Neutrophil (primary cell): Measurements from ENCODE around the gene CLCA1.

Experiments used
- H3K27ac ChIP-seq: fragments of 200-600 bp; sonication (generic); 2 replicates; pipeline ENCODE4 v1.5.1; 2016; ENCODE audit warnings: mild to moderate bottlenecking, moderate library complexity
- H3K27me3 ChIP-seq: fragments of 200-600 bp; sonication (generic); 2 replicates; pipeline ENCODE4 v1.6.0; 2016; ENCODE audit warnings: mild to moderate bottlenecking
- H3K36me3 ChIP-seq: fragments of 200-600 bp; sonication (generic); 2 replicates; pipeline ENCODE4 v1.5.1; 2017
- H3K4me1 ChIP-seq, 2 experiments: fragments of 200-600 bp in 1 of 2; sonication (generic) in 1 of 2; 1 replicate in 1 of 2; 2 replicates in 1 of 2; pipeline versions ENCODE4 v1.5.1 to v1.6.1; 2013 to 2016; ENCODE audit warnings: low read depth in 1 of 2, low read length in 1 of 2, mild to moderate bottlenecking in 1 of 2, moderate library complexity in 1 of 2; ENCODE audit not compliant: control insufficient read depth in 1 of 2, insufficient read depth in 1 of 2
- H3K4me3 ChIP-seq, 2 experiments: fragments of 200-600 bp in 1 of 2; sonication (generic) in 1 of 2; 1 replicate in 1 of 2; 2 replicates in 1 of 2; pipeline ENCODE4 v1.5.1; 2013 to 2016; ENCODE audit warnings: low read depth in 1 of 2, low read length in 1 of 2, mild to moderate bottlenecking in 1 of 2, moderate library complexity in 1 of 2
- H3K9me3 ChIP-seq: fragments of 200-600 bp; sonication (generic); 2 replicates; pipeline ENCODE4 v1.5.1; 2016
- TF ChIP-seq, protein P1 (sequence below): fragments of 200-600 bp; sonication (generic); IDR thresholded peaks from 2 replicates; pipeline ENCODE4 v1.5.1; 2016; ENCODE audit warnings: antibody characterized with exemption

CLCA1 gene

GRCh38 chr1:86449103-86449502 lies 19.6 kb upstream of the CLCA1 start:
- H3K36me3 ChIP-seq, result no peaks in the 10 kb centered on the region
- H3K4me1 ChIP-seq, result no peaks in the 10 kb centered on the region
- H3K9me3 ChIP-seq, result no peaks in the 10 kb centered on the region
- no peak overlapping the region for H3K4me3 ChIP-seq
- no peak overlapping the region for H3K27ac ChIP-seq
- TF ChIP-seq, protein P1, sequence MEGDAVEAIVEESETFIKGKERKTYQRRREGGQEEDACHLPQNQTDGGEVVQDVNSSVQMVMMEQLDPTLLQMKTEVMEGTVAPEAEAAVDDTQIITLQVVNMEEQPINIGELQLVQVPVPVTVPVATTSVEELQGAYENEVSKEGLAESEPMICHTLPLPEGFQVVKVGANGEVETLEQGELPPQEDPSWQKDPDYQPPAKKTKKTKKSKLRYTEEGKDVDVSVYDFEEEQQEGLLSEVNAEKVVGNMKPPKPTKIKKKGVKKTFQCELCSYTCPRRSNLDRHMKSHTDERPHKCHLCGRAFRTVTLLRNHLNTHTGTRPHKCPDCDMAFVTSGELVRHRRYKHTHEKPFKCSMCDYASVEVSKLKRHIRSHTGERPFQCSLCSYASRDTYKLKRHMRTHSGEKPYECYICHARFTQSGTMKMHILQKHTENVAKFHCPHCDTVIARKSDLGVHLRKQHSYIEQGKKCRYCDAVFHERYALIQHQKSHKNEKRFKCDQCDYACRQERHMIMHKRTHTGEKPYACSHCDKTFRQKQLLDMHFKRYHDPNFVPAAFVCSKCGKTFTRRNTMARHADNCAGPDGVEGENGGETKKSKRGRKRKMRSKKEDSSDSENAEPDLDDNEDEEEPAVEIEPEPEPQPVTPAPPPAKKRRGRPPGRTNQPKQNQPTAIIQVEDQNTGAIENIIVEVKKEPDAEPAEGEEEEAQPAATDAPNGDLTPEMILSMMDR, result no peak
- no peaks in the 10 kb centered on the region for H3K27me3 ChIP-seq

DNA sequence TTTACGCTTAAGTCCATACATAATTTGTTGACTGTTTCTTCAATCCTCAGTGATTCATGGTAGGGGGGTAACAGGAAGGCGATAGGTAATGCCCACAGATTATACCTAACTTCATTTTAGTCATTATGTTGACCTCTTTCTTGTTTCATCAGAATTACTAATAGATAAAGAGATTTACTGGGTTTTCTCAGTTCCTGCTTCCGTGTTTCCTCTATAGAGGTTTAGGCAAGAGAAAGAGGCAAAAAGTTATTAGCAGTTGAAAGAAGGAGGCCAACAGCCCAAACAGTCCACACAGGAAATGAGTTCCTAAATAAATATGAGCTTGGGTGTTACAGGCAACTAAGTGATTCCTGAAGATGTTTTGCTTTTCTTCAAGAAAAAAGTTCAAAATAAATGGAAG lies 17.9 kb upstream of the CLCA1 start:
- TF ChIP-seq, protein P1, result no peak
- H3K9me3 ChIP-seq, result no peaks in the 10 kb centered on the region
- no peaks in the 10 kb centered on the region for H3K4me1 ChIP-seq
- H3K27me3 ChIP-seq, result no peaks in the 10 kb centered on the region
- no peak overlapping the region for H3K4me3 ChIP-seq
- H3K27ac ChIP-seq, result no peak overlapping the region
- no peaks in the 10 kb centered on the region for H3K36me3 ChIP-seq

- H3K4me1 ChIP-seq, result no peaks in the 10 kb centered on the region
- H3K27ac ChIP-seq, result no peak overlapping the region
- no peaks in the 10 kb centered on the region for H3K9me3 ChIP-seq
- H3K36me3 ChIP-seq, result no peaks in the 10 kb centered on the region
- no peaks in the 10 kb centered on the region for H3K27me3 ChIP-seq
- no peak overlapping the region for H3K4me3 ChIP-seq
- TF ChIP-seq, protein P1, result no peak
These were observed 15.1 kb upstream of the CLCA1 start for GRCh38 chr1:86453664-86454063.

GRCh38 chr1:86455073-86455472 lies 13.7 kb upstream of the CLCA1 start:
- Histone ChIP-seq H3K27me3 (no peaks in the 10 kb centered on the region), H3K9me3 (no peaks in the 10 kb centered on the region), H3K4me3 (no peak overlapping the region), H3K27ac (no peak overlapping the region), H3K4me1 (no peaks in the 10 kb centered on the region), H3K36me3 (no peaks in the 10 kb centered on the region)
- TF ChIP-seq, protein P1, result no peak

- no peaks in the 10 kb centered on the region for H3K9me3 ChIP-seq
- no peak overlapping the region for H3K4me3 ChIP-seq
- H3K4me1 ChIP-seq, result no peaks in the 10 kb centered on the region
- no peaks in the 10 kb centered on the region for H3K27me3 ChIP-seq
- no peak overlapping the region for H3K27ac ChIP-seq
- TF ChIP-seq, protein P1, result no peak
- H3K36me3 ChIP-seq, result no peaks in the 10 kb centered on the region
These were observed 7.7 kb upstream of the CLCA1 start for GRCh38 chr1:86460998-86461397.

DNA sequence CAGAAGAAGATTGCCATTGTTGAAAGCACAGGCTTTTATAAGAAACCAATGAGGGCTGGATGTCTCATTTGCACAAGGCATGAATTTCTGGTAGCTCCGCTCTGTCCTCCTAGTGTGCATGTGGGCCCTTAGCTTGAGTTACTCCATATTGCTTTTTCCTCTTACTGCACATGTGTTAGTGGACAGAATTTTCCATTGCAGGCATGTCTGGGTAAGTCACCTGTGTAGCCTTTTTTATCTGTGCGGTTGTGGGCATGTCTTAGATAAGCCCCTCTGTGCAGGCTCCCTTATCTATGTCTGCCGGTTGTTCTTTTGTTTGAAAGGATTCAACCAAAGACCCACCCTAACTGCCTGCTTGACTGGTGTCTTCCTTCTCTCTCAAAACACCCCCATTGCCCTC lies 7.2 kb upstream of the CLCA1 start:
- Histone ChIP-seq H3K4me1 (no peaks in the 10 kb centered on the region), H3K36me3 (no peaks in the 10 kb centered on the region), H3K9me3 (no peaks in the 10 kb centered on the region), H3K27me3 (no peaks in the 10 kb centered on the region), H3K4me3 (no peak overlapping the region), H3K27ac (no peak overlapping the region)
- TF ChIP-seq, protein P1, result no peak
